Measurements from ENCODE around the gene INPP1. TPM values are rescaled to one million over a fixed set of nuclear protein-coding genes. Genes with fewer than 3 reads are reported as not detected.
"Not testable (repeated sequence)": the region's sequence is repeated elsewhere in the genome, so short reads cannot be mapped to it uniquely, and the experiment has no call there.

Gene INPP1
- total RNA-seq, 1 experiment from 2014 or later: 4.3 TPM

- no peak overlapping the region for H3K14ac ChIP-seq (ENCODE audit: insufficient read depth, low read length)
- no peaks in the 10 kb centered on the region for H3K79me2 ChIP-seq (ENCODE audit: insufficient read depth, low read length)
- H2BK120ac ChIP-seq (ENCODE audit: low read depth, low read length, poor library complexity, severe bottlenecking): no peak overlapping the region
- no peak overlapping the region for H3K4ac ChIP-seq (ENCODE audit: low read depth, low read length)
- H3K9ac ChIP-seq (ENCODE audit: extremely low read depth, insufficient read length, low read length): no peak overlapping the region
- H2BK20ac ChIP-seq (ENCODE audit: low read depth, low read length, poor library complexity, severe bottlenecking): no peak overlapping the region
- H3K23me2 ChIP-seq (ENCODE audit: insufficient read length, low read depth, low read length, poor library complexity, severe bottlenecking): no peaks in the 10 kb centered on the region
- no peaks in the 10 kb centered on the region for H3K27me3 ChIP-seq (ENCODE audit: insufficient read depth, low read length)
- no peak overlapping the region for H4K5ac ChIP-seq (ENCODE audit: insufficient read length, low read depth, low read length)
- no CpG with 5 or more reads among the region's 2 CpGs for WGBS (ENCODE audit: extremely low coverage, insufficient read length, low lambda C conversion rate)
- no peak for DNase-seq
- H4K91ac ChIP-seq (ENCODE audit: insufficient read length, low read depth, low read length): no peak overlapping the region
- H2BK12ac ChIP-seq (ENCODE audit: insufficient read length, low read depth, low read length): no peak overlapping the region
- no peaks in the 10 kb centered on the region for H3K27me3 Mint-ChIP-seq (ENCODE audit: low read depth)
- H3K4me1 ChIP-seq (ENCODE audit: insufficient read depth, low read length): no peaks in the 10 kb centered on the region
- H4K8ac ChIP-seq (replicated peaks; ENCODE audit: insufficient read length, low read depth, low read length): no peak overlapping the region
- no peak overlapping the region for H2AFZ ChIP-seq (ENCODE audit: low read length)
- no peak overlapping the region for H3K27ac ChIP-seq (ENCODE audit: insufficient read length, low read depth, low read length)
- peaks cover 8 to 18% of the 10 kb centered on the region in 2 experiments for H3K4me1 Mint-ChIP-seq
- H3K56ac ChIP-seq (ENCODE audit: insufficient read length, low read depth, low read length): no peak overlapping the region
- H3K36me3 Mint-ChIP-seq (ENCODE audit: insufficient read depth in 1 of 3, low read depth in 3 of 3): no peaks in the 10 kb centered on the region
- H3K27ac Mint-ChIP-seq: no peak overlapping the region
- no peak overlapping the region for H2AK5ac ChIP-seq (ENCODE audit: insufficient read length, low read length)
- no peak overlapping the region for H2BK5ac ChIP-seq (ENCODE audit: insufficient read length, low read length)
- no peaks in the 10 kb centered on the region for H3K9me3 Mint-ChIP-seq
- no peak overlapping the region for H3K18ac ChIP-seq (ENCODE audit: insufficient read length, low read depth, low read length)
- H2BK15ac ChIP-seq (ENCODE audit: low read depth, low read length): no peak overlapping the region; the same call in 1 of the 2 replicates
- no peak overlapping the region for H3T11ph ChIP-seq (ENCODE audit: low read length)
- H3K4me2 ChIP-seq (ENCODE audit: insufficient read depth, insufficient read length, low read length): no peak overlapping the region
- H3K79me1 ChIP-seq (ENCODE audit: insufficient read depth, low read depth, low read length, poor library complexity, severe bottlenecking): no peaks in the 10 kb centered on the region
- H3K4me3 Mint-ChIP-seq: no peak overlapping the region
- no peak overlapping the region for H3K23ac ChIP-seq (ENCODE audit: insufficient read length, low read depth, low read length)
- TF ChIP-seq, protein P1, sequence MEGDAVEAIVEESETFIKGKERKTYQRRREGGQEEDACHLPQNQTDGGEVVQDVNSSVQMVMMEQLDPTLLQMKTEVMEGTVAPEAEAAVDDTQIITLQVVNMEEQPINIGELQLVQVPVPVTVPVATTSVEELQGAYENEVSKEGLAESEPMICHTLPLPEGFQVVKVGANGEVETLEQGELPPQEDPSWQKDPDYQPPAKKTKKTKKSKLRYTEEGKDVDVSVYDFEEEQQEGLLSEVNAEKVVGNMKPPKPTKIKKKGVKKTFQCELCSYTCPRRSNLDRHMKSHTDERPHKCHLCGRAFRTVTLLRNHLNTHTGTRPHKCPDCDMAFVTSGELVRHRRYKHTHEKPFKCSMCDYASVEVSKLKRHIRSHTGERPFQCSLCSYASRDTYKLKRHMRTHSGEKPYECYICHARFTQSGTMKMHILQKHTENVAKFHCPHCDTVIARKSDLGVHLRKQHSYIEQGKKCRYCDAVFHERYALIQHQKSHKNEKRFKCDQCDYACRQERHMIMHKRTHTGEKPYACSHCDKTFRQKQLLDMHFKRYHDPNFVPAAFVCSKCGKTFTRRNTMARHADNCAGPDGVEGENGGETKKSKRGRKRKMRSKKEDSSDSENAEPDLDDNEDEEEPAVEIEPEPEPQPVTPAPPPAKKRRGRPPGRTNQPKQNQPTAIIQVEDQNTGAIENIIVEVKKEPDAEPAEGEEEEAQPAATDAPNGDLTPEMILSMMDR (conservative IDR thresholded peaks at IDR 0.05): no peak
- H4K20me1 ChIP-seq (ENCODE audit: control insufficient read depth, insufficient read depth, insufficient read length): no peaks in the 10 kb centered on the region
- H3K9me3 ChIP-seq (ENCODE audit: control insufficient read depth, low read depth, low read length): no peaks in the 10 kb centered on the region
Observed at GRCh38 chr2:190357600-190357999, 14.2 kb downstream of the INPP1 start.

DNA sequence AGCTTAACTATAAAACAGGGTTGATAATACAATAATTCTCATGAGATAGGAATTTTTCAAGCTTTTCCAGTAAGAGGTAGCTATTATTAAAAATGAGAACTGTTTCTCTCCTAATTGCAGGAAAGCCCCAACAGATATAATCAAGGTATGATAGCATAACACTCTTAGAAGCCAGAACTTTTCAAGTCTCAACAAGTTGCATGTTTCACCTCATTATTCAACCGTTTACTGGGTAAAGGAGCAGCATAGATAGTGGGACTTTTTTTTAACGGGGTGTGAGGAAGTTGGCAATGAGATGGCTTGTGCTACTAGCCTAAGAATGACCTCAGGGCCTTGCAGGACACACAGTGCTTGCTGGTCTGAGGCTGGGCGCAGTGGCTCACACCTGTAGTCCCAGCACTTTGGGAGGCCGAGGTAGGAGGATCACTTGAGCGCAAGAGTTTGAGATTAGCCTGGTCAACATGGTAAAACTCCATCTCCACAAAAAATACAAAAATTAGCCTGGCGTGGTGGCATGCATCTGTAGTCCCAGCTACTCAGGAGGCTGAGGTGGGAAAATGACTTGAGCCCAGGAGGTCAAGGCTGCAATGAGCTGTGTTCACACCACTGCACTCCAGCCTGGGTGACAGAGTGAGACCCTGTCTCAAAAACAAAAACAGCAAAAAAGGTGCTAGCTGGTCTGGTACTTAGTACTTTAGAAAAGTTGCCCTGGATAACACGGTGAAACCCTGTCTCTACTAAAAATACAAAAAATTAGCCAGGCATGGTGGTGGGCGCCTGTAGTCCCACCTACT is 15.5 kb downstream of the INPP1 start:
- H4K5ac ChIP-seq (ENCODE audit: insufficient read length, low read depth, low read length); H3K4me1 ChIP-seq (ENCODE audit: insufficient read depth, low read length); H3K79me2 ChIP-seq (ENCODE audit: insufficient read depth, low read length); H2BK5ac ChIP-seq (ENCODE audit: insufficient read length, low read length); H4K20me1 ChIP-seq (ENCODE audit: control insufficient read depth, insufficient read depth, insufficient read length); H2BK20ac ChIP-seq (ENCODE audit: low read depth, low read length, poor library complexity, severe bottlenecking); H3T11ph ChIP-seq (ENCODE audit: low read length); H3K56ac ChIP-seq (ENCODE audit: insufficient read length, low read depth, low read length); H3K9me3 ChIP-seq (ENCODE audit: control insufficient read depth, low read depth, low read length); H3K9ac ChIP-seq (ENCODE audit: extremely low read depth, insufficient read length, low read length); H3K23me2 ChIP-seq (ENCODE audit: insufficient read length, low read depth, low read length, poor library complexity, severe bottlenecking); H4K8ac ChIP-seq (replicated peaks; ENCODE audit: insufficient read length, low read depth, low read length); H2AK5ac ChIP-seq (ENCODE audit: insufficient read length, low read length); H3K27ac Mint-ChIP-seq; H3K9me3 Mint-ChIP-seq; H3K23ac ChIP-seq (ENCODE audit: insufficient read length, low read depth, low read length); H3K14ac ChIP-seq (ENCODE audit: insufficient read depth, low read length); H4K91ac ChIP-seq (ENCODE audit: insufficient read length, low read depth, low read length); H3K27ac ChIP-seq (ENCODE audit: insufficient read length, low read depth, low read length); H3K4ac ChIP-seq (ENCODE audit: low read depth, low read length); H2AFZ ChIP-seq (ENCODE audit: low read length); H3K27me3 Mint-ChIP-seq (ENCODE audit: low read depth); H2BK15ac ChIP-seq (ENCODE audit: low read depth, low read length); H3K18ac ChIP-seq (ENCODE audit: insufficient read length, low read depth, low read length); H3K4me3 Mint-ChIP-seq; H3K4me2 ChIP-seq (ENCODE audit: insufficient read depth, insufficient read length, low read length); H2BK12ac ChIP-seq (ENCODE audit: insufficient read length, low read depth, low read length); DNase-seq; H2BK120ac ChIP-seq (ENCODE audit: low read depth, low read length, poor library complexity, severe bottlenecking); H3K79me1 ChIP-seq (ENCODE audit: insufficient read depth, low read depth, low read length, poor library complexity, severe bottlenecking); H3K36me3 Mint-ChIP-seq (ENCODE audit: insufficient read depth in 1 of 3, low read depth in 3 of 3); H3K27me3 ChIP-seq (ENCODE audit: insufficient read depth, low read length): not testable (repeated sequence)
- peaks cover 8 to 18% of the 10 kb centered on the region in 2 experiments for H3K4me1 Mint-ChIP-seq
- WGBS (ENCODE audit: extremely low coverage, insufficient read length, low lambda C conversion rate): no CpG with 5 or more reads among the region's 8 CpGs

Data from H9 (cell line).